B cell (primary cell): ENCODE data around the gene ARL17B. TPM values are rescaled to one million over a fixed set of nuclear protein-coding genes. Genes with fewer than 3 reads are reported as not detected.
A peak's percentile ranks its signal among the peaks of the same experiment; 100 is the strongest.
"Not testable (repeated sequence)": the region's sequence is repeated elsewhere in the genome, so short reads cannot be mapped to it uniquely, and the experiment has no call there.

Experiments used
- ATAC-seq: fragments of 200-7000 bp; cut with Tn5 transposase; one replicate; pipeline ENCODE4 v1.10.0; 2021; ENCODE audit warnings: low read depth, mild to moderate bottlenecking, moderate number of reproducible peaks, moderate library complexity
- CTCF ChIA-PET: fragments of 350-600 bp; sonication (Branson Sonifier 250); formaldehyde crosslinking; loops from one replicate; lab custom pipeline; 2021; ENCODE audit warnings: antibody characterized with exemption, inconsistent platforms; lab: Charles Lee
- POLR2A ChIA-PET: fragments of 350-600 bp; sonication (Branson Sonifier 250); formaldehyde crosslinking; loops from one replicate; lab custom pipeline; 2021; ENCODE audit warnings: antibody characterized with exemption; lab: Charles Lee
- DNase-seq: peaks from one replicate; pipeline ENCODE4 v3.0.0; 2013
- H2AFZ ChIP-seq: 2 replicates; pipeline ENCODE4 v1.6.1; 2012; ENCODE audit warnings: mild to moderate bottlenecking, low read depth, low read length; ENCODE audit not compliant: insufficient read depth, poor library complexity, severe bottlenecking
- H3K27ac ChIP-seq, 2 donors: 1 replicate in 1 of 2; 2 replicates in 1 of 2; pipeline ENCODE4 v1.5.1; 2012 to 2013; ENCODE audit warnings: low read length in 2 of 2, mild to moderate bottlenecking in 2 of 2, moderate library complexity in 1 of 2
- H3K27me3 ChIP-seq, 4 experiments: fragments of 200-600 bp in 1 of 4; sonication (generic) in 1 of 4; replicated peaks in 1 of 4; 1 replicate in 2 of 4; 2 replicates in 2 of 4; pipeline versions ENCODE4 v1.6.1 to v1.7.0; 2013 to 2016; ENCODE audit warnings: low read length in 3 of 4, mild to moderate bottlenecking in 2 of 4, mixed read lengths in 1 of 4, moderate library complexity in 1 of 4; ENCODE audit not compliant: insufficient read depth in 4 of 4, control insufficient read depth in 3 of 4; ENCODE audit errors: control extremely low read depth in 1 of 4
- H3K36me3 ChIP-seq, 2 experiments: replicated peaks in 1 of 2; 1 replicate in 1 of 2; 2 replicates in 1 of 2; pipeline versions ENCODE4 v1.6.1 to v1.7.1; 2013; ENCODE audit warnings: low read length in 1 of 2; ENCODE audit not compliant: insufficient read depth in 2 of 2, control insufficient read depth in 1 of 2; ENCODE audit errors: control extremely low read depth in 1 of 2, extremely low read depth in 1 of 2
- H3K4me1 ChIP-seq, 2 donors: fragments of 200-600 bp in 1 of 2; sonication (generic) in 1 of 2; 1 replicate in 1 of 2; 2 replicates in 1 of 2; pipeline versions ENCODE4 v1.5.1 to v1.6.1; 2013 to 2017; ENCODE audit warnings: low read length in 2 of 2; ENCODE audit not compliant: control insufficient read depth in 2 of 2, insufficient read depth in 2 of 2
- H3K4me2 ChIP-seq: replicated peaks from 2 replicates; pipeline ENCODE3; 2012; ENCODE audit warnings: mild to moderate bottlenecking, low read depth, low read length; ENCODE audit not compliant: poor library complexity, severe bottlenecking
- H3K4me3 ChIP-seq, 5 experiments: fragments of 200-600 bp in 1 of 5; sonication (generic) in 1 of 5; 1 replicate in 3 of 5; 2 replicates in 2 of 5; pipeline versions ENCODE4 v1.5.1 to v1.7.0; 2011 to 2016; ENCODE audit warnings: low read length in 4 of 5, mild to moderate bottlenecking in 4 of 5, low read depth in 2 of 5, control low read depth in 1 of 5, moderate library complexity in 1 of 5; ENCODE audit not compliant: insufficient read depth in 1 of 5; ENCODE audit errors: control extremely low read depth in 1 of 5, extremely low read depth in 1 of 5
- H3K79me2 ChIP-seq: fragments of 200-600 bp; sonication (generic); one replicate; pipeline ENCODE4 v1.6.0; 2016; ENCODE audit warnings: low read length; ENCODE audit not compliant: control insufficient read depth, insufficient read depth
- H3K9ac ChIP-seq: fragments of 200-600 bp; sonication (generic); 2 replicates; pipeline ENCODE4 v1.6.1; 2017; ENCODE audit warnings: mild to moderate bottlenecking, low read length, moderate library complexity
- H3K9me3 ChIP-seq, 3 donors: one replicate each; pipeline versions ENCODE4 v1.6.1 to v1.7.1; 2013; ENCODE audit warnings: low read length in 2 of 3; ENCODE audit not compliant: control insufficient read depth in 2 of 3, insufficient read depth in 1 of 3; ENCODE audit errors: control extremely low read depth in 1 of 3
- H4K20me1 ChIP-seq: 2 replicates; pipeline ENCODE4 v1.6.0; 2012; ENCODE audit warnings: mild to moderate bottlenecking, low read length; ENCODE audit not compliant: insufficient read depth, control insufficient read depth, poor library complexity, severe bottlenecking
- H3K27ac Mint-ChIP-seq: one replicate; pipeline ENCODE4 v1.8.0; 2021; ENCODE audit warnings: mixed read lengths
- H3K27me3 Mint-ChIP-seq: one replicate; pipeline ENCODE4 v1.8.0; 2021; ENCODE audit warnings: mixed read lengths
- H3K4me1 Mint-ChIP-seq: one replicate; pipeline ENCODE4 v1.8.0; 2021; ENCODE audit warnings: mixed read lengths
- H3K4me3 Mint-ChIP-seq: one replicate; pipeline ENCODE4 v1.8.0; 2021; ENCODE audit warnings: mixed read lengths
- H3K9me3 Mint-ChIP-seq: one replicate; pipeline ENCODE4 v1.8.0; 2022; ENCODE audit warnings: mixed read lengths; ENCODE audit not compliant: insufficient read depth
- WGBS: methylation state at CpG from one replicate; pipeline ENCODE4 v1.1.5; 2013; ENCODE audit warnings: missing lambda C conversion rate; ENCODE audit not compliant: insufficient coverage; 5-methylcytosine and 5-hydroxymethylcytosine counted together
- intact Hi-C: fragments of 100-400 bp; cut with micrococcal nuclease; formaldehyde crosslinking; loops from one replicate; pipeline ENCODE4 v1.10.0; 2022
- polyA plus RNA-seq: library from polyadenylated mRNA; depleted of rRNA; stranded (reverse); fragments of >200 nt; gene quantifications from 2 replicates; pipeline ENCODE4 v1.2.3, GENCODE V29; 2012
- total RNA-seq, 2 donors: library from RNA; stranded (reverse); fragments of 120-200 nt in 1 of 2; gene quantifications; 1 replicate in 1 of 2; 2 replicates in 1 of 2; pipeline versions ENCODE4 v1.2.3 to v1.2.4, GENCODE V29; 2013 to 2022

ARL17B gene
- total and polyA plus RNA-seq, 2 donors (not counting 1 experiment from before 2014, with no cell fraction given): 6.8 to 33.4 TPM

GRCh38 chr17:46348345-46348744 is 13.2 kb downstream of the ARL17B start:
- H3K4me1 ChIP-seq, H3K27me3 ChIP-seq, H3K4me2 ChIP-seq, intact Hi-C loops, H3K27ac Mint-ChIP-seq, H3K9me3 Mint-ChIP-seq, DNase-seq, H3K9me3 ChIP-seq, H3K4me1 Mint-ChIP-seq, POLR2A ChIA-PET, H3K79me2 ChIP-seq, H3K27me3 Mint-ChIP-seq, H3K36me3 ChIP-seq, H3K9ac ChIP-seq, H3K4me3 ChIP-seq, H3K27ac ChIP-seq, H2AFZ ChIP-seq, H3K4me3 Mint-ChIP-seq, CTCF ChIA-PET, H4K20me1 ChIP-seq: not testable (repeated sequence)
- ATAC-seq: peak; percentile 95
- WGBS: no CpG with 5 or more reads among the region's 2 CpGs

- H3K4me3 ChIP-seq, H3K36me3 ChIP-seq, POLR2A ChIA-PET, DNase-seq, H3K9me3 ChIP-seq, H4K20me1 ChIP-seq, H3K4me1 Mint-ChIP-seq, H3K9ac ChIP-seq, H3K27me3 ChIP-seq, H3K4me2 ChIP-seq, ATAC-seq, H3K9me3 Mint-ChIP-seq, CTCF ChIA-PET, H3K4me3 Mint-ChIP-seq, H3K4me1 ChIP-seq, H2AFZ ChIP-seq, intact Hi-C loops, H3K27ac Mint-ChIP-seq, H3K27ac ChIP-seq, H3K79me2 ChIP-seq, H3K27me3 Mint-ChIP-seq: not testable (repeated sequence)
- WGBS: no CpG with 5 or more reads among the region's 3 CpGs
Measured at GRCh38 chr17:46342131-46342530, 19.4 kb downstream of the ARL17B start.

GRCh38 chr17:46341220-46341619 is 20.3 kb downstream of the ARL17B start:
- POLR2A ChIA-PET: not testable (repeated sequence)

GRCh38 chr17:46294831-46295230 is 66.7 kb downstream of the ARL17B start, which contains the start of gene LRRC37A:
Gene LRRC37A, plus strand, starts transcription at chr17:46295131. Its CDS starts 3 bp downstream, at chr17:46295134.
- H3K4me2 ChIP-seq, H3K9ac ChIP-seq, H4K20me1 ChIP-seq, H2AFZ ChIP-seq, intact Hi-C loops, CTCF ChIA-PET, H3K27ac ChIP-seq, H3K9me3 Mint-ChIP-seq, H3K4me3 Mint-ChIP-seq, H3K27me3 Mint-ChIP-seq, ATAC-seq, POLR2A ChIA-PET, H3K79me2 ChIP-seq, H3K36me3 ChIP-seq, H3K27me3 ChIP-seq, H3K9me3 ChIP-seq, DNase-seq, H3K27ac Mint-ChIP-seq, H3K4me3 ChIP-seq: not testable (repeated sequence)
- H3K4me1 ChIP-seq: peaks cover 14 to 16% of the 10 kb centered on the region in 2 donors
- peaks cover 16% of the 10 kb centered on the region for H3K4me1 Mint-ChIP-seq
- no CpG with 5 or more reads among the region's 16 CpGs for WGBS

More at GRCh38 chr17:46341220-46341619, 20.3 kb downstream of the ARL17B start:
- intact Hi-C loops, H3K27ac ChIP-seq, CTCF ChIA-PET, H3K79me2 ChIP-seq, DNase-seq, H3K27me3 Mint-ChIP-seq, H3K4me1 ChIP-seq, H3K9ac ChIP-seq, H2AFZ ChIP-seq, ATAC-seq, H3K9me3 ChIP-seq, H3K4me2 ChIP-seq, H4K20me1 ChIP-seq, H3K27ac Mint-ChIP-seq, H3K27me3 ChIP-seq, H3K9me3 Mint-ChIP-seq, H3K4me3 ChIP-seq, H3K4me1 Mint-ChIP-seq, H3K36me3 ChIP-seq, H3K4me3 Mint-ChIP-seq: not testable (repeated sequence)
- WGBS: no CpG with 5 or more reads among the region's 19 CpGs
